PC-3 (cell line): ENCODE data around the gene BRD4. TPM values are rescaled to one million over a fixed set of nuclear protein-coding genes. Genes with fewer than 3 reads are reported as not detected.
A peak's percentile ranks its signal among the peaks of the same experiment; 100 is the strongest.

Experiments used
- ATAC-seq: fragments of 200-7000 bp; cut with Tn5 transposase; 2 replicates; pipeline ENCODE4 v1.9.1; 2020; ENCODE audit warnings: mild to moderate bottlenecking, moderate library complexity
- BruUV-seq: library from RNA; stranded (reverse); fragments of 400-500 nt; replicated peaks from 2 replicates; lab custom pipeline; 2021; lab: Mats Ljungman, UMichigan
- CTCF ChIA-PET: fragments of 300-600 bp; sonication (Branson Sonifier 250); formaldehyde crosslinking; loops from one replicate; lab custom pipeline; 2022; ENCODE audit warnings: antibody characterized with exemption; lab: Charles Lee
- POLR2A ChIA-PET: fragments of 300-600 bp; sonication (Branson Sonifier 250); formaldehyde crosslinking; loops from one replicate; lab custom pipeline; 2022; ENCODE audit warnings: antibody characterized with exemption; ENCODE audit not compliant: unreplicated experiment; lab: Charles Lee
- DNase-seq: peaks from one replicate; pipeline ENCODE4 v3.0.0-alpha.2; 2015
- H2AFZ ChIP-seq: fragments of 300-600 bp; sonication (generic); 2 replicates; pipeline ENCODE4 v1.6.0; 2016; ENCODE audit warnings: antibody characterized with exemption, low read length
- H3F3A ChIP-seq: fragments of 300-600 bp; sonication (generic); one replicate; pipeline ENCODE4 v1.6.0; 2017; ENCODE audit warnings: antibody characterized with exemption, low read length, control low read depth, mild to moderate bottlenecking; ENCODE audit not compliant: unreplicated experiment
- H3K27ac ChIP-seq: fragments of 300-600 bp; sonication (generic); 2 replicates; pipeline ENCODE4 v1.5.1; 2016; ENCODE audit warnings: mild to moderate bottlenecking, low read length
- H3K27me3 ChIP-seq: fragments of 300-600 bp; sonication (generic); 2 replicates; pipeline ENCODE4 v1.6.1; 2016; ENCODE audit warnings: low read length, mixed read lengths
- H3K36me3 ChIP-seq: fragments of 300-600 bp; sonication (generic); 2 replicates; pipeline ENCODE4 v1.6.1; 2016; ENCODE audit warnings: low read depth, mixed run types, low read length, mixed read lengths
- H3K4me1 ChIP-seq: fragments of 300-600 bp; sonication (generic); 2 replicates; pipeline ENCODE4 v1.5.1; 2016; ENCODE audit warnings: low read length; ENCODE audit not compliant: insufficient read depth
- H3K4me2 ChIP-seq: fragments of 300-600 bp; sonication (generic); 2 replicates; pipeline ENCODE4 v1.6.0; 2016; ENCODE audit warnings: low read length
- H3K4me3 ChIP-seq: fragments of 300-600 bp; sonication (generic); 2 replicates; pipeline ENCODE4 v1.5.1; 2016; ENCODE audit warnings: mild to moderate bottlenecking, low read length, mixed read lengths
- H3K79me2 ChIP-seq: fragments of 300-600 bp; sonication (generic); 2 replicates; pipeline ENCODE4 v1.6.1; 2017; ENCODE audit warnings: low read length, mixed read lengths
- H3K9ac ChIP-seq: fragments of 300-600 bp; sonication (generic); 2 replicates; pipeline ENCODE4 v1.6.0; 2016; ENCODE audit warnings: mild to moderate bottlenecking, low read length
- H3K9me2 ChIP-seq: fragments of 300-600 bp; sonication (generic); replicated peaks from 2 replicates; pipeline ENCODE4 v1.6.1; 2016; ENCODE audit warnings: mixed run types, low read length, mixed read lengths
- H3K9me3 ChIP-seq: fragments of 300-600 bp; sonication (generic); 2 replicates; pipeline ENCODE4 v1.6.1; 2016; ENCODE audit warnings: low read length, mixed read lengths
- H4K20me1 ChIP-seq: fragments of 300-600 bp; sonication (generic); 2 replicates; pipeline ENCODE4 v1.6.1; 2016; ENCODE audit warnings: low read length, mixed read lengths
- EZH2 ChIP-seq: fragments of 300-600 bp; sonication (generic); IDR thresholded peaks from one replicate; pipeline ENCODE4 v1.6.1; 2017; ENCODE audit warnings: antibody characterized with exemption, mild to moderate bottlenecking, low read length; ENCODE audit not compliant: unreplicated experiment
- EZH2phosphoT487 ChIP-seq: fragments of 300-600 bp; sonication (generic); IDR thresholded peaks from 2 replicates; pipeline ENCODE4 v1.6.1; 2018; ENCODE audit warnings: mild to moderate bottlenecking, antibody characterized with exemption, low read length, borderline replicate concordance
- intact Hi-C: fragments of 100-400 bp; cut with micrococcal nuclease; formaldehyde crosslinking; loops from 2 replicates; pipeline ENCODE4 v1.9.0; 2023
- total RNA-seq: library from RNA; depleted of rRNA; stranded (reverse); fragments of >200 nt; gene quantifications from 2 replicates; pipeline ENCODE4 v1.2.3, GENCODE V29; 2014
- TF ChIP-seq, protein P1 (sequence below): fragments of 300-600 bp; sonication (generic); conservative IDR thresholded peaks from 2 replicates; pipeline ENCODE4 v1.5.1; 2017; ENCODE audit warnings: antibody characterized with exemption, low read depth, mild to moderate bottlenecking, low read length

BRD4 gene
- total RNA-seq, 1 experiment from 2014 or later = 20.9 TPM

DNA sequence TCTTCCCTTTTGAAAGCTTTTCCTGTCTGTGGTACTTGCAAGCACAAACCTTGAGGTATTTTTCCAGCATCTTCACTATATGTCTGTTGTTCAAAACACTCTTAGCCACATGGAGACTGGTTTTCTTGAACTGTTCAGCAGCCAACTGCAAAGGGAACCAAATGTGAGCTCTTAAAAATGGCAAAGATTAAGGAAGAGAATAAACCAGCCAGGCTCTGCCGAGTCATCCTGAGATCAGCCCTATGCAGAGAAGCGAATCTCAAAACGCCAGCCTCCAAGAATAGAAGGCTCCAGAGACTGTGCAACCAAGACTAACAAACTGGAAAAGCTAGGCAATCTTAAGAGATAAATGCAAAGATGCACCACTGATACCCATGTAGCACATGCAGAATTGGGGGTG, 26.6 kb upstream of the BRD4 start:
- Histone ChIP-seq H3K9ac (no peak overlapping the region), H3K9me2 (no peaks in the 10 kb centered on the region), H3K79me2 (no peaks in the 10 kb centered on the region), H3K27ac (no peak overlapping the region), H3K4me2 (no peak overlapping the region), H3K36me3 (peaks cover 53% of the 10 kb centered on the region), H4K20me1 (no peaks in the 10 kb centered on the region), H3K27me3 (no peaks in the 10 kb centered on the region), H3K9me3 (no peaks in the 10 kb centered on the region), H3K4me1 (no peaks in the 10 kb centered on the region), H3F3A (no peaks in the 10 kb centered on the region), H3K4me3 (no peak overlapping the region), H2AFZ (no peak overlapping the region)
- ATAC-seq (no peak), DNase-seq (no peak)
- TF ChIP-seq, protein P1, sequence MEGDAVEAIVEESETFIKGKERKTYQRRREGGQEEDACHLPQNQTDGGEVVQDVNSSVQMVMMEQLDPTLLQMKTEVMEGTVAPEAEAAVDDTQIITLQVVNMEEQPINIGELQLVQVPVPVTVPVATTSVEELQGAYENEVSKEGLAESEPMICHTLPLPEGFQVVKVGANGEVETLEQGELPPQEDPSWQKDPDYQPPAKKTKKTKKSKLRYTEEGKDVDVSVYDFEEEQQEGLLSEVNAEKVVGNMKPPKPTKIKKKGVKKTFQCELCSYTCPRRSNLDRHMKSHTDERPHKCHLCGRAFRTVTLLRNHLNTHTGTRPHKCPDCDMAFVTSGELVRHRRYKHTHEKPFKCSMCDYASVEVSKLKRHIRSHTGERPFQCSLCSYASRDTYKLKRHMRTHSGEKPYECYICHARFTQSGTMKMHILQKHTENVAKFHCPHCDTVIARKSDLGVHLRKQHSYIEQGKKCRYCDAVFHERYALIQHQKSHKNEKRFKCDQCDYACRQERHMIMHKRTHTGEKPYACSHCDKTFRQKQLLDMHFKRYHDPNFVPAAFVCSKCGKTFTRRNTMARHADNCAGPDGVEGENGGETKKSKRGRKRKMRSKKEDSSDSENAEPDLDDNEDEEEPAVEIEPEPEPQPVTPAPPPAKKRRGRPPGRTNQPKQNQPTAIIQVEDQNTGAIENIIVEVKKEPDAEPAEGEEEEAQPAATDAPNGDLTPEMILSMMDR = no peak
- TF ChIP-seq EZH2phosphoT487 = no peak
- TF ChIP-seq EZH2 = no peak
- intact Hi-C loops = no loop called here
- BruUV-seq = no TSS peak
- ChIA-PET POLR2A (interaction anchor here (0.6 kb wide), 1 partner anchor 21 kb away, joined by 8 read pairs; the partner anchor contains the start of gene AKAP8), CTCF (no interaction called here)

DNA sequence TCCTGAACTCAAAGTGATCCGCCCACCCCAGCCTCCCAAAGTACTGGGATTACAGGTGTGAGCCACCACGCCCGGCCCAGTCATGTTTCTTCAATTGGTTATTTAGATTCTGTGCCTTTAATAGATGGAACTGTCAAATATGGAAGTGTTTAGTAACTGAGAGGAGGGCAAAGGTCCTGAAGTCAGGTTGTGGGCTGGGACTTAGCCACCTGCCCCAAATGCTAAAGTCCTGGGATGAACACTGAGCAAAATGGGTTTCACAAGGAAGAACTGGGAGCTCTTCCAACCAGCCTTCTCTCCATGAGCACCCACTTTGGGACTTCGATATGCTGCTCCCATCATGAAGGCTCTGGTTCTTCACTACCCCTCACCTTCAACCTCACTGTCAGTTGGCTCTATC, 25.6 kb upstream of the BRD4 start:
- TF ChIP-seq, protein P1 = no peak
- TF ChIP-seq EZH2 (no peak), EZH2phosphoT487 (no peak)
- Histone ChIP-seq H3K4me2 (no peak overlapping the region), H3K9me2 (no peaks in the 10 kb centered on the region), H3K27ac (no peak overlapping the region), H3K4me3 (no peak overlapping the region), H3K27me3 (no peaks in the 10 kb centered on the region), H3K9me3 (no peaks in the 10 kb centered on the region), H3K36me3 (peaks cover 57% of the 10 kb centered on the region), H3K79me2 (no peaks in the 10 kb centered on the region), H4K20me1 (no peaks in the 10 kb centered on the region), H3K9ac (no peak overlapping the region), H2AFZ (no peak overlapping the region), H3K4me1 (no peaks in the 10 kb centered on the region), H3F3A (no peaks in the 10 kb centered on the region)
- intact Hi-C loops = no loop called here
- ChIA-PET POLR2A (no interaction called here), CTCF (no interaction called here)
- ATAC-seq (no peak), DNase-seq (no peak)
- no TSS peak for BruUV-seq

DNA sequence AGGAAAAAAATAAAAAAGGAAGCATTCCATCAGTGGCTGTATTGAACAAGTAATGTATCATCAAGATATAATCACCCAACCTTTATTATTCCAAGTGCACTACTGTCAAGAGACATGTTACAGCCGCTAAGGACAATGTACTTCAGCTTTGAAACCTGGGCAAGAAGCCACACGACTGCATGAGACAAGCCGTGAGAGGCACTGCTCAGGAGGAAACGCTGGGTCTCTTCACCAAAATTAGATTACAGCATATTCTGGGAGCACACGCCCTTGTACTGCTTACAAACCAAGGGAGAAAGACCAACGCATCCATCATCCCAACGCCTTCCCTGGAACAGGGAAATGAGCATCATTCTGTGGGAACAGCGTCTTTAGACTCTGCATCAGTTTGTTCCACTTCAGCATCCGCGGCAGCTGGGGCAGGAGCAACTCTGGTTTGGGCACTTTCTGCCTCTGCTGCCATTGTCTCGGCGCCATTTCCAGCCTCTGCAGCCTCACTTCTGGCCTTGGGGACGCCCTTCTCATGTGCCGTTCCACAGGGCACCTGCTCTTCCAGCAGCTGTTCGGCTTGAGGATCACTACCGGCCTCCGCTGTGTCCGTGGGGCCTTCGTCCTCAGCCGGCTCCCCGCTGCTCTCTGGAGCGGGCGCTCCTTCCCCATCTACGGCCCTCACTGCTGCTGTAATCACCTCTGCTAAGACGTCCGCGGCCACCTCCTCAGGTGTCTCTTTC, 22.4 kb upstream of the BRD4 start:
- H3F3A ChIP-seq = no peaks in the 10 kb centered on the region
- CTCF ChIA-PET = interaction anchor here (0.7 kb wide), 1 partner anchor 92 kb away, joined by 3 read pairs; no protein-coding TSS in a partner anchor
- BruUV-seq = TSS peak; percentile 25
- no peaks in the 10 kb centered on the region for H3K9me3 ChIP-seq
- TF ChIP-seq EZH2phosphoT487 (no peak), EZH2 (no peak)
- TF ChIP-seq, protein P1 = no peak
- POLR2A ChIA-PET = no interaction called here
- H3K9me2 ChIP-seq = no peaks in the 10 kb centered on the region
- H3K4me1 ChIP-seq = no peaks in the 10 kb centered on the region
- no peak overlapping the region for H2AFZ ChIP-seq
- no peaks in the 10 kb centered on the region for H3K27me3 ChIP-seq
- no peaks in the 10 kb centered on the region for H3K79me2 ChIP-seq
- intact Hi-C loops = no loop called here
- no peak overlapping the region for H3K4me2 ChIP-seq
- ATAC-seq (no peak), DNase-seq (no peak)
- no peak overlapping the region for H3K9ac ChIP-seq
- H4K20me1 ChIP-seq = no peaks in the 10 kb centered on the region
- peaks cover 42% of the 10 kb centered on the region for H3K36me3 ChIP-seq
- no peak overlapping the region for H3K27ac ChIP-seq
- H3K4me3 ChIP-seq = no peak overlapping the region
